Measurements from ENCODE around the gene TEP1.

TEP1 gene

DNA sequence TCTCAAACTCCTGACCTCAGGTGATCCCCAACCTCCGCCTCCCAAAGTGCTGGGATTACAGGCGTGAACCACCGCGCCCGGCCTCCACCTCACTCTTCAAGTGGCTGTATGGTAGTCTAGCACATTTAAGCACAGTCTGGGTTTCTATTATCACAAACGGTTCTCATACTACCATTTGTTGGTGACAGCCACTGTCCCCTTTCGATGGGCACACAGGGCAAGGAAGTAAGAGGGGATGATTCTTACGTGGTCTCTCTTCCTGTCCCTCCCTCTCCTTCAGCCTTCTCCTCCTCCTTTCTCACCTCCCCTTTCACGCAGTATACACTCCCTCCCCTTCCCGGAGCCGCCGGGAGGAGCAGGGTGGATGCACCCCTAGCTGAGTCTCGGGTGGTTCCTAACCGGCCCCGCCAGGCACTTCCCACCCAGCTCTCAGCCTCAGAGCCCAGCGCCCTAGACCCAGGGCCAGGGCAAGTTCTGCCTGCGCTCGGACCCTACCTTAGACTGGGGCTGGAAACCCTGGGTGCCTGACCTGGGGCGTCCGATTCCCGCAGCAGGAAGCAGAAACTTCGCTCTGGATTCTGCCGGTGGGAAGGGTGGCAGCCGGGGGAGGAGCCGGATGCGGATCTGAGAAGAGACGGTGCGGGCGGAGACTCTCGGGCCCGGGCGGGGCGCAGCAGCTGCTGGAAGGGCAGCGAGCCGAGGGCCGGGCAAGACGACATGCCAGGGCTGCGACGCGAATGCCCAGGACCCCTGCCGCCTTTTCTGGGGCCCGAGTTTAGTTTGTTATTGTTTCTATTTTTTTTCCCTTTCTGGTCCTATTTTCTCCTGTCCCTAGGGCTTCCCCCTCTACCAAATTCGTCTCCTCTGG lies at the start of gene TEP1:
Gene TEP1 (minus strand): TSS at position 626 of the 868 bp plus-strand sequence. CDS start 5,062 bp downstream, outside the sequence.
- TF ChIP-seq, protein P1, sequence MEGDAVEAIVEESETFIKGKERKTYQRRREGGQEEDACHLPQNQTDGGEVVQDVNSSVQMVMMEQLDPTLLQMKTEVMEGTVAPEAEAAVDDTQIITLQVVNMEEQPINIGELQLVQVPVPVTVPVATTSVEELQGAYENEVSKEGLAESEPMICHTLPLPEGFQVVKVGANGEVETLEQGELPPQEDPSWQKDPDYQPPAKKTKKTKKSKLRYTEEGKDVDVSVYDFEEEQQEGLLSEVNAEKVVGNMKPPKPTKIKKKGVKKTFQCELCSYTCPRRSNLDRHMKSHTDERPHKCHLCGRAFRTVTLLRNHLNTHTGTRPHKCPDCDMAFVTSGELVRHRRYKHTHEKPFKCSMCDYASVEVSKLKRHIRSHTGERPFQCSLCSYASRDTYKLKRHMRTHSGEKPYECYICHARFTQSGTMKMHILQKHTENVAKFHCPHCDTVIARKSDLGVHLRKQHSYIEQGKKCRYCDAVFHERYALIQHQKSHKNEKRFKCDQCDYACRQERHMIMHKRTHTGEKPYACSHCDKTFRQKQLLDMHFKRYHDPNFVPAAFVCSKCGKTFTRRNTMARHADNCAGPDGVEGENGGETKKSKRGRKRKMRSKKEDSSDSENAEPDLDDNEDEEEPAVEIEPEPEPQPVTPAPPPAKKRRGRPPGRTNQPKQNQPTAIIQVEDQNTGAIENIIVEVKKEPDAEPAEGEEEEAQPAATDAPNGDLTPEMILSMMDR (IDR thresholded peaks at IDR 0.05) = no peak

DNA sequence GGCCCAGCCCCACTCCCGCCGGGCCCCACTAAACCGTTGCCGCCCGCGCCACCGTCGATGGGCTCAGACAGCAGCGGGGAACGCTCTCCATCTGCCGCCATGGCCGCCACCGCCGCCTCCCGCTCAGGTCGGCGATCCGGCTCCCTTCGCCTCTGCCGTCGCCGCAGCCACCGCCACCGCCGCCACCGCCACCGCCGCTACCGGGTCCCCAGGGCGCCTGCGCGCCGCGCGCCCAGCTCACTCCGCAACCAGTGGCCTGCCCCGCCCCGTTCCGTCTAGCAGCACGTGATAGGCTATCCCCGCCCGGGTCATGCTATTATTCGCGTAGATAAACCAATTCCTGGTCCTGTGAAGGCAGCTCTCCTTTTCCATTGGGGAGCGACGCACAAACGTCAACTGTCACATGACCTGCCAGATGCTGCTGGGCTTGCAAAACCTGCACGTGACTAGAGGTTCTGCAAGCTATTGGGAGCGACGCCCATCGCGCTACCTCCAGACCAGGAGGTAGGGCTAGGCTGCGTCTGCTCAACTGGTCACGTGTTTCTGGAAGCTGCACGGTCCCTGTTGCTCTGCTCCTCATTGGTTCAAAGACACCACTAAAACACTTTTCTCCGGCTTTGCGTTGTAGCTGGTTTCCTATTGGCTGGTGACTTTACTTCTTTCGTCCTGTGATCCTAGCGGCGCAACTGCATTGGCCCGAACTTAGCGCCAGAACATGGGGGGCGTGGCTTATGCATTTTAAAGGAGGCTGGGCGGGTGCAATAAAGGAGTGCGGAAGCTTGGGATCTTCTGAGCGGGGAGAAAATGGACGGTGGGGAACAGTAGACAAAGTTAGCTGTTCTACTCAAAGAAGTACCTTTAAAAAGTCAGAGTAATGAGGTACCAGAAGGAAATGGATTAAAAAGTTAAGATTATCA lies 48.2 kb upstream of the TEP1 start, which contains the start of gene PIP4P1:
Gene PIP4P1 (minus strand): TSS at position 210 of the 917 bp plus-strand sequence. CDS start 109 bp downstream, at position 101.
- TF ChIP-seq, protein P1 (IDR thresholded peaks at IDR 0.05) = no peak

DNA sequence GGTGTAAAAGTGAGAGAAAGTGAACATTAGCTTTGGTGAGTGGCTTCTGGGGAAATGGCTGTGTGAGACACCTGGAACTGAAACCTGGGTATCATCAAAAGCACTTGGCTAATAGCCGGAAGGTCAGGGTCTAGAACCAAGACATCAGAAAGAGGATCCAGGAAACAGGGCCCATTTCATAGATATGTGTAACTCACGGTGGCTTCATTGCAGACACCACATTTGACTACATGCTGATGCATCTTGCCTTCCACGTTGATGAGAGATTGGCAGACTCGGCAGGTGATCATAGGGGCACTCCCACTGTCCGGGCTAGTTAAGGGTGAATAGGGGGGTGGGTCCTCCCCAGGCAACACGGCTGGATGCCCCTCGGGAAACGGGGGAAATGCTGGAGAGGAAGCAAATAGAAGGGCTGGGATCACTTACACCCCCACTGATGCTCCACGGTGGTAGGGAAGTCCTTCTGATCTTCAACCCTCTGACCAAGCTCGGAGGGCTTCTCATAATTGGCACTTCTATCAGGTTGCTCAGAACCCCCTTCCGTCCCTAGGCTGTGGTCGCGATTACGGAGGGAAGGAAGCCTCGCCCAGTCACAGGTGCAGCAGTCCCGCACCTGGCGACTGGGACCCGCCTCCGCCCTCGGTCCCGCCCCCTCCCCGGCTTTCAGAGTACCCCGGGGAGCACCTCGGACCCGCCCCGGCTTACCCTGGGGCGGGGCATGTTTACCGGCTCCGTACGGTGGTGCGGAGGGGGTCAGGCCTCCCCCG lies 47.3 kb upstream of the TEP1 start:
- TF ChIP-seq, protein P1 (IDR thresholded peaks at IDR 0.05) = no peak

DNA sequence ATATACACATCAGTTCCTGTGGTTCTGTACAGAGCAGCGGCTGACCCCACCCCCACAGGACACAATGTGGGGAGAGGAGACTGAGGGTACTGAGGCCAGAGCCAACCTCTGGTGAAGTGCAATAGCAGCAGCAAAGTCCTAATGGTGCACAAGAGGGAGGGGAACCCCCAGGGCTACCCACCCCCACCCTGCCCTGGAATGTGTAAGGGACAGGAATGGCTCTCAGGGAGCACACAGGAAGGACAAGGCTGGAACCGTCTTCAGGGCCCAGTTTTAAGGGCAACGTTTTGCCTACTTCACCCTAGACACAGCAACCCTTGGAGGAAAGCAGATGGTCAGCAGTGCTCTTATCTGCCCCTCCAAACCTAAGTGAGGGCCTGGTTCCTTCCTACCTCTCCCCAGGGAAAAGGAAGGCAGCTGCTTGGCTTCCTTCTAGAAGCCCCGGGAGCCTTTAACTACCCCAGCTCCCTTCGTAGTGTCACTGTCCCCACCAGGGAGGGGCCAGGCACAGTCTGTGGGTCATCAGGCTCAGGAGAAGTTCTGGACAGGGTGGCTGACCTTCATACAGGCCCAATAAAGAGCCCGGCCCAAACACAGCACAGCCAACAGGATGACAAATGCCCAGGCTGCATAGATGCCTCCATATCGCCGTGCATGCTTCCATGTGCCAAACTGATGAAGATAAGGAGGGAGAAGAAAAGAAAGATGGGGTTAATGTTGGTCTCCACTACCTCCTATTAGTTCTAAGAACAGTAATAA lies 44.9 kb upstream of the TEP1 start:
- TF ChIP-seq, protein P1 (IDR thresholded peaks at IDR 0.05) = no peak

DNA sequence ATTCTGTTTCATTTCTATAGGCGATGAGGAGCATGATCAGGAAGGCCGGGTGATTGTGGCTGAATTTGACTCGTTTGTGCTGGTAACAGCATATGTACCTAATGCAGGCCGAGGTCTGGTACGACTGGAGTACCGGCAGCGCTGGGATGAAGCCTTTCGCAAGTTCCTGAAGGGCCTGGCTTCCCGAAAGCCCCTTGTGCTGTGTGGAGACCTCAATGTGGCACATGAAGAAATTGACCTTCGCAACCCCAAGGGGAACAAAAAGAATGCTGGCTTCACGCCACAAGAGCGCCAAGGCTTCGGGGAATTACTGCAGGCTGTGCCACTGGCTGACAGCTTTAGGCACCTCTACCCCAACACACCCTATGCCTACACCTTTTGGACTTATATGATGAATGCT lies 43.7 kb upstream of the TEP1 start:
- TF ChIP-seq, protein P1 (IDR thresholded peaks at IDR 0.05) = no peak

DNA sequence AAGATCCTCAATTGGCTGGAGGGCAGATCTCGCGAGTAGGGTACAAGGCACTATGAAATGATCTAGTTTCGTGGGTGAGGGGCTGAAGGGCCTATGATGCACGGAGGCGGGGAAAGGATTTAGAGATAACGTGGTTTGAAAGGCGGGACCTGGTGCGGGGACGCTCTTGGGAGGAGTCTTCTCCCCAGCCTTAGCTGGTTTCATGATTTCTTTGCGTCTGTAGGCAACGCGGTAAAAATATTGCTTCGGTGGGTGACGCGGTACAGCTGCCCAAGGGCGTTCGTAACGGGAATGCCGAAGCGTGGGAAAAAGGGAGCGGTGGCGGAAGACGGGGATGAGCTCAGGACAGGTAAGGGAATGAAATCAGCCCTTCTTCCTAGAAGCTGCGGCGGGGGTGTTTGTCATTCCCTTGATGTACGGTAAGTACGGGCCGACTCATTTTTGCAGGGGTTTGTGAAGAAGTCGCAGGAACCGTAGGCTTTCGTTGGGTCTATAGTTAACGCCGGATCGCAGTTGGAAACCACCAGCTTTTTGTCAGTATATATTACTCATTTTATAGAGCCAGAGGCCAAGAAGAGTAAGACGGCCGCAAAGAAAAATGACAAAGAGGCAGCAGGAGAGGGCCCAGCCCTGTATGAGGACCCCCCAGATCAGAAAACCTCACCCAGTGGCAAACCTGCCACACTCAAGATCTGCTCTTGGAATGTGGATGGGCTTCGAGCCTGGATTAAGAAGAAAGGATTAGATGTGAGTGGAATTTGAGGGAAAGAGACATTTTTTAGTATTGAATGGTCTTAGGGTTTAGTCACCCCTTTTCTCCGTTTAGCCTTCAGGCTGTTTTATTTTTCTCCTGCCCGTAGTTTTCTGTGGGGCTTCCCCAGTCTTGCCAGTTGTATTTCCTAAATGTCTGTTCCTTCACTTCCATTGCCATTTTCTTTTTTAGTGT lies 42.3 kb upstream of the TEP1 start:
- TF ChIP-seq, protein P1 (IDR thresholded peaks at IDR 0.05) = no peak
